Ammon's horn (tissue), 1 donor: ENCODE measurements around the gene ATF1.
"Not testable (repeated sequence)": the region's sequence is repeated elsewhere in the genome, so short reads cannot be mapped to it uniquely, and the experiment has no call there.

Experiments
- DNase-seq: peaks from one replicate; pipeline ENCODE4 v3.0.0-alpha.2; 2016; ENCODE audit warnings: low spot score

ATF1 gene

GRCh38 chr12:50751948-50752721 lies 11.8 kb upstream of the ATF1 start:
- no peak for DNase-seq

- DNase-seq, result no peak
Observed at GRCh38 chr12:50753232-50753769, 10.6 kb upstream of the ATF1 start.

- peak; percentile 61 for DNase-seq
Observed at GRCh38 chr12:50764286-50765094, 589 bp downstream of the ATF1 start.

GRCh38 chr12:50765095-50765911 lies 1.4 kb downstream of the ATF1 start:
- peak; percentile 68 for DNase-seq

GRCh38 chr12:50768391-50768790 lies 4.5 kb downstream of the ATF1 start:
- no peak for DNase-seq

- DNase-seq, result not testable (repeated sequence)
Observed at GRCh38 chr12:50768813-50769212, 4.9 kb downstream of the ATF1 start.

GRCh38 chr12:50771409-50771808 lies 7.5 kb downstream of the ATF1 start:
- DNase-seq, result no peak

- DNase-seq, result no peak
Observed at GRCh38 chr12:50772470-50772869, 8.6 kb downstream of the ATF1 start.

- DNase-seq, result no peak
Observed at GRCh38 chr12:50772877-50773276, 9.0 kb downstream of the ATF1 start.

- no peak for DNase-seq
Observed at GRCh38 chr12:50775251-50775650, 11.3 kb downstream of the ATF1 start.

GRCh38 chr12:50776749-50777728 lies 13.1 kb downstream of the ATF1 start:
- no peak for DNase-seq

- no peak for DNase-seq
Observed at GRCh38 chr12:50778663-50779590, 15.0 kb downstream of the ATF1 start.

- no peak for DNase-seq
Observed at GRCh38 chr12:50780013-50780412, 16.1 kb downstream of the ATF1 start.

- no peak for DNase-seq
Observed at GRCh38 chr12:50784501-50784900, 20.6 kb downstream of the ATF1 start.

GRCh38 chr12:50785406-50786001 lies 21.6 kb downstream of the ATF1 start:
- no peak for DNase-seq

GRCh38 chr12:50786498-50787231 lies 22.8 kb downstream of the ATF1 start:
- no peak for DNase-seq

GRCh38 chr12:50787618-50788017 lies 23.7 kb downstream of the ATF1 start:
- DNase-seq, result no peak

- DNase-seq, result no peak
Observed at GRCh38 chr12:50788561-50788960, 24.7 kb downstream of the ATF1 start.

GRCh38 chr12:50790081-50790480 lies 26.2 kb downstream of the ATF1 start:
- no peak for DNase-seq
